Epithelial cell of esophagus (primary cell): ENCODE data around the gene RTP2.

Experiments
- DNase-seq: peaks from one replicate; pipeline ENCODE4 v3.0.0; 2010; ENCODE audit warnings: low read depth
- H3K4me3 ChIP-seq: 2 replicates; pipeline ENCODE4 v1.5.1; 2011; ENCODE audit warnings: mild to moderate bottlenecking, low read length, control low read depth
- TF ChIP-seq, protein P1 (sequence below): IDR thresholded peaks from 2 replicates; pipeline ENCODE4 v1.5.1; 2011; ENCODE audit warnings: low read depth, mild to moderate bottlenecking, low read length, control low read depth, inconsistent platforms; ENCODE audit not compliant: insufficient read depth; ENCODE audit errors: missing control alignments

The RTP2 gene

DNA sequence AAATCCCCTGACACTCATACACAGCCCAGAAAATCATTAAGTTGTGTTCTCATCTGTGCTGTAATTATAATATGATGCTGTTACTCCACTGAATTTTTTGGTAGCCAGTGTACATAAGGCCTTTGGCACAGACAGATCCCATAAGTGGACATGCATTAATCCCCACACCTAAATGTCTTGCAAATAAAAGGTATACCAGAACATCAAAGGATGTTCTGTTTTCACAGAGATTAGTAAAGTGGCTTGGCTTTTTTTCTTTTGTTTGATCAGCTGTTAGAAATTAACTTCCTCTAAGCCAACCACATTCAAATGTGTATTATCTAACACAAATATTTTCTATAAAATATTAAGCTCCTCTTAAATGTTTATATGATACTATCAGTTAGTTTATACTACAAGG, 34.8 kb downstream of the RTP2 start:
- no peak for DNase-seq
- TF ChIP-seq, protein P1, sequence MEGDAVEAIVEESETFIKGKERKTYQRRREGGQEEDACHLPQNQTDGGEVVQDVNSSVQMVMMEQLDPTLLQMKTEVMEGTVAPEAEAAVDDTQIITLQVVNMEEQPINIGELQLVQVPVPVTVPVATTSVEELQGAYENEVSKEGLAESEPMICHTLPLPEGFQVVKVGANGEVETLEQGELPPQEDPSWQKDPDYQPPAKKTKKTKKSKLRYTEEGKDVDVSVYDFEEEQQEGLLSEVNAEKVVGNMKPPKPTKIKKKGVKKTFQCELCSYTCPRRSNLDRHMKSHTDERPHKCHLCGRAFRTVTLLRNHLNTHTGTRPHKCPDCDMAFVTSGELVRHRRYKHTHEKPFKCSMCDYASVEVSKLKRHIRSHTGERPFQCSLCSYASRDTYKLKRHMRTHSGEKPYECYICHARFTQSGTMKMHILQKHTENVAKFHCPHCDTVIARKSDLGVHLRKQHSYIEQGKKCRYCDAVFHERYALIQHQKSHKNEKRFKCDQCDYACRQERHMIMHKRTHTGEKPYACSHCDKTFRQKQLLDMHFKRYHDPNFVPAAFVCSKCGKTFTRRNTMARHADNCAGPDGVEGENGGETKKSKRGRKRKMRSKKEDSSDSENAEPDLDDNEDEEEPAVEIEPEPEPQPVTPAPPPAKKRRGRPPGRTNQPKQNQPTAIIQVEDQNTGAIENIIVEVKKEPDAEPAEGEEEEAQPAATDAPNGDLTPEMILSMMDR, result no peak
- no peak overlapping the region for H3K4me3 ChIP-seq

DNA sequence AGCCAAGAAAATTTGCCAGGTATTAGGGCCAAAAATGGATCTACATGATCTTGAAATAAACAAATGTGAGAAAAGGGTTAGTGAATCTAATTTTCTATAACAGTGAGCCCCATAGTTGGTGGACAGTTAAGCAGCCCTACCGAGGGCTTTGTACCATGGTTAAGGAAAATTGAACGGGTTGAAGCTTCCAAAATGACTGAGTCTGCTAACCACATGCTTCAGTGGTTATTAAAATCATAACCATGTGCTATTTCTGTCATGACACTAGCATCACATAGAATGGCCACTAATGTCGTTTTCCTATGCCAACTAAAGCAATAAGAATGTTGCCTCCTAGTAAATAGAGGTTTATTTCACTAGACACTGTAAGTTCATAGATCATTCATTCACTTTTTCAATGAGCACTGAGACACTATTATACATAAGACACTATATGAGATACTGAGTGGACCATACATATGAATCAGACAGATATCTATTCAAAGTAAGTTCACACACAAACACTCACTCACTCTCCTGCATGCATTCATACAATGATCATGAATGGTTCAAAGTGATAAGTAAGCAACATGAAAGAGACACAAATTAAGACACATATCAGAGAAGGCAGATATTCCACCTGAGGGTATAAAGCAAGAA, 36.5 kb downstream of the RTP2 start:
- no peak overlapping the region for H3K4me3 ChIP-seq
- TF ChIP-seq, protein P1, result no peak
- no peak for DNase-seq

DNA sequence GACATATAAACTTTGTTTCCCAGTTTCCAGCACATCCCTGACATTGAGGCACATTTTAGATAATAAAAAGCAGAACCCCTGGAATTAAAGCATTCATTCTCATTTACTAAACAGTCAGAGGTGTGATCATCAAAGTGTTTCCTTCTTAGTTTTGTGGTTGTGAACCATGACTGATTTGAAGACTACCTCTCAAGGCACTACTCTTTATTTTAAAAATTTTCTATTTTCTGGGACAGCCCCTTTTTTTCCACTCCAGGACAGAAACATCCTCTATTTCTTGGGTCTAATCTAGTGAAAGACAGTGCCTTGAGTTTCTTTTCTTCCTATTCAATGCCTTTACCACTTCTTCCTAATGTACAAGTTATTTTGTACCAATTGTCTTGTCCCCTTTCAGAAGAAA, 37.3 kb downstream of the RTP2 start:
- no peak overlapping the region for H3K4me3 ChIP-seq
- TF ChIP-seq, protein P1, result no peak
- no peak for DNase-seq

DNA sequence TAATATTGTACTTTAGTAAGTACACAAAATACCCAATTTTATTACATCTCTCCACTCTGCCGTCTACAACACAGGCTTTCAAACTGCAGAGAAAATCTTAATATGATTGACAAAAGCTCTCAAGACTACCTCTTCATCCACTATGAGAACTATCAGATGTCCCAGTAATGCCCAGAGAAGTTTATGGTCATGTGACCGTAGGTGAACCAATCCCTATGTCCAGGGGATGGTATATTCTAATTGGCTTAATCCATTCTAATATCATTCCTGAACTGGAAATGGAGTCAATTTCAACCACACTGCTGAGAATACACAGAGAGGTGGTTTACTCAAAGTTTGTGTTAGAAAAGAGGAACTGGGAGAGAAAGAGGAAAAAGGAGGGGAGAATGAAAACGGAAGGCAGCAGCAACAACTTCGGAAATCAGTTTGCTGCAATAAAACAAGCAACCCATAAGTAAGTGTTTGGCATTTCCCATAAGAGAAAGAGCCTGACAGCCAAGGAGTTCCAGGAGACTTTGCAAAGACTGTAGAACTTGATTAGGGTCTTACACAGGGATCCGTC, 39.4 kb downstream of the RTP2 start:
- H3K4me3 ChIP-seq, result no peak overlapping the region
- TF ChIP-seq, protein P1, result no peak
- DNase-seq, result no peak

DNA sequence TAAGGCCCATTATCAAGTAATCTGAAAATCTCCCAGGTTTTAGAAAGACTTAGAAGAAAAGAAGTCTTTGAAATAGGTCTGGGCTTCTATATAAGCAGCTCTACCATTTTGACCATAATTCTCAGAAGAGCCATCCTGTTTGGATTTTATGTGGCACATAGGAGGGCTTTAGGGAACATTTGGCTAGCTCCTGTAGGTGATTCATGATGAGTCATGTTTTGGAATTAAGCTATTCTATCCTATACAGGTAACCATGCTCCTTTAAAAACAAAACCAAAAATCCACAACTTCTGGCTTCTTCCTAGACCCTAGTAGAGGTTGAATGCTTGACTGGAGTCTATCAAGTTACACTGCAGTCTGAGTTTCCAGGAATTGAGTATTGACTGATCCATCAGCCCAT, 41.1 kb downstream of the RTP2 start:
- H3K4me3 ChIP-seq, result no peak overlapping the region
- DNase-seq, result peak; percentile 27
- TF ChIP-seq, protein P1, result no peak

DNA sequence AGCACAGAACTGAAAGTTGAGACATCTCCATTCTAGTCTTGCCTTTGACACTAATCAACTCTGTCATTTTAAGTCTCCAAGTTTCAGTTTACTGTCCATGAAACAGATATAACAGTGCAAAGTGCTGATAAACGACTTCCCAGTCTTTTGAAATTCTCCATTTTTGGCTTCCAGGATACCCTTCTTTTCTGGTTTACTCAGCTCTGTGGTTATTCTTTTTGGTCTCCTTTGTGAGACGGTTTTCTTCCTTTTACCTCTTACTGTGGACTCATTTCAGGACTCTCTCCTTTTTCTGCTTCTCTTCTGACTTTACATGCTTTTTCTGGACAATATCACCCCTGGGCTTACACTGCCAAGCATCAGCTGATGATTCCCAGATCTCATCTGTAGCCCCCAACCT, 51.1 kb downstream of the RTP2 start:
- TF ChIP-seq, protein P1, result no peak
- H3K4me3 ChIP-seq, result no peak overlapping the region
- DNase-seq, result no peak
